Esophagus muscularis mucosa (tissue), 4 donors: ENCODE results near the gene ITFG2. TPM values are rescaled to one million over a fixed set of nuclear protein-coding genes. Genes with fewer than 3 reads are reported as not detected.
"Not testable (repeated sequence)": the region's sequence is repeated elsewhere in the genome, so short reads cannot be mapped to it uniquely, and the experiment has no call there.

Experiments
- DNase-seq: peaks from one replicate; pipeline ENCODE4 v3.0.0-alpha.2; 2017; ENCODE audit errors: extremely low spot score
- H3K27ac ChIP-seq, 4 donors: fragments of 200-600 bp; sonication (generic); replicated peaks in 1 of 4; 1 replicate in 3 of 4; 2 replicates in 1 of 4; pipeline ENCODE4 v1.5.1; 2016 to 2019; ENCODE audit warnings: mild to moderate bottlenecking in 1 of 4
- H3K27me3 ChIP-seq, 4 donors: fragments of 200-600 bp; sonication (generic); one replicate each; pipeline versions ENCODE4 v1.5.1 to v1.6.0; 2016 to 2019
- H3K36me3 ChIP-seq, 4 donors: fragments of 200-600 bp; sonication (generic); one replicate each; pipeline ENCODE4 v1.5.1; 2016 to 2019
- H3K4me1 ChIP-seq, 4 donors: fragments of 200-600 bp; sonication (generic); one replicate each; pipeline ENCODE4 v1.5.1; 2016 to 2019
- H3K4me3 ChIP-seq, 4 donors: fragments of 200-600 bp; sonication (generic); 1 replicate in 2 of 4; 2 replicates in 2 of 4; pipeline ENCODE4 v1.5.1; 2016 to 2019; ENCODE audit warnings: mild to moderate bottlenecking in 4 of 4, moderate library complexity in 1 of 4
- H3K9me3 ChIP-seq, 4 donors: fragments of 200-600 bp; sonication (generic); 1 replicate in 3 of 4; 2 replicates in 1 of 4; pipeline ENCODE4 v1.5.1; 2016 to 2019
- EP300 ChIP-seq: sonication (generic); formaldehyde crosslinking; IDR thresholded peaks from one replicate; pipeline ENCODE4 v1.6.1; 2017; ENCODE audit warnings: antibody characterized with exemption
- POLR2A ChIP-seq: fragments of 450-650 bp; IDR thresholded peaks from one replicate; pipeline ENCODE4 v1.6.1; 2017; ENCODE audit warnings: antibody characterized with exemption, moderate library complexity, mild to moderate bottlenecking, low read depth
- POLR2AphosphoS5 ChIP-seq, 2 donors: sonication (generic); formaldehyde crosslinking; IDR thresholded peaks; one replicate each; pipeline ENCODE4 v1.6.1; 2017; ENCODE audit warnings: antibody characterized with exemption in 2 of 2
- WGBS: methylation state at CpG from one replicate; pipeline ENCODE4 v1.1.5; 2018; 5-methylcytosine and 5-hydroxymethylcytosine counted together
- intact Hi-C: fragments of 100-400 bp; cut with DNase I; formaldehyde crosslinking; loops from one replicate; pipeline ENCODE4 v1.15.1; 2023
- total RNA-seq, 4 donors: library from RNA; depleted of rRNA; stranded (reverse); fragments of >200 nt; gene quantifications; one replicate each; pipeline versions ENCODE4 v1.1.0 to v1.2.1, GENCODE V29; 2016
- TF ChIP-seq, protein P1 (sequence below), 3 experiments: fragments of 200-600 bp in 2 of 3; fragments of 450-650 bp in 1 of 3; sonication (generic) in 2 of 3; IDR thresholded peaks; one replicate each; pipeline ENCODE4 v1.5.1; 2017 to 2019; ENCODE audit warnings: antibody characterized with exemption in 3 of 3, mild to moderate bottlenecking in 2 of 3, moderate library complexity in 1 of 3

Gene ITFG2
- total RNA-seq, 4 donors from 2014 or later = 13.6 to 26.2 (median 21.8) TPM

DNA sequence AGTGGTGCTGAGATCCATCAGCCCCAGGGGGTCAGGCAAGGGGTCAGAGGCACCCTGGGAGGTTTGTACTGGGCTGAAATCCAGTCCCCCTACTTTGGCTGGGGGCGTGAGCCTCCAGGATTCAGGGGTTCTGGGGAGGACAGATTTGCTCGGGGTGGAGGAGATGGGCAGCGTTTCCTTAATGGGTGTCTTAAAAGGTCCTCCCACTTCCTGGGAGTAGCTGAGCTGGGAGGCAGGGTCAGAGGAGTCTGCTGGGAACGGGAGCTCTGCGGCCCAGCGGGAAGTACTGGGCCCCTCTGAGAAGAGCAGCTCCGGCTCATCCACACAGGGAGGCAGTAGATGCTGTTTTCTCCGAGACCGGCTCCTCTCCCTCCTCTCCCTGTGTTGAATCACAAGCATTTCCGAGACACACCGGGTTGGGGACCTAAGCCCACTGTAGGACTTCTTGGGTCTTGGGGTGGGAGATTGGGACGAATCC, 46.5 kb downstream of the ITFG2 start:
- Histone ChIP-seq H3K36me3 (peaks cover 0 to 11% (median 9%) of the 10 kb centered on the region in 4 donors), H3K4me1 (peaks cover 0 to 2% (median 0%) of the 10 kb centered on the region in 4 donors), H3K4me3 (no peak overlapping the region), H3K9me3 (no peaks in the 10 kb centered on the region), H3K27ac (peak overlapping the region in 1 of 4 donors; percentile 42), H3K27me3 (no peaks in the 10 kb centered on the region)
- intact Hi-C loops = loop anchor here (10.0 kb wide), 1 partner anchor 86 kb away; no protein-coding TSS in a partner anchor
- no peak for DNase-seq
- TF ChIP-seq EP300 (no peak), POLR2AphosphoS5 (IDR thresholded peaks at IDR 0.05) (no peak), POLR2A (no peak)
- TF ChIP-seq, protein P1, sequence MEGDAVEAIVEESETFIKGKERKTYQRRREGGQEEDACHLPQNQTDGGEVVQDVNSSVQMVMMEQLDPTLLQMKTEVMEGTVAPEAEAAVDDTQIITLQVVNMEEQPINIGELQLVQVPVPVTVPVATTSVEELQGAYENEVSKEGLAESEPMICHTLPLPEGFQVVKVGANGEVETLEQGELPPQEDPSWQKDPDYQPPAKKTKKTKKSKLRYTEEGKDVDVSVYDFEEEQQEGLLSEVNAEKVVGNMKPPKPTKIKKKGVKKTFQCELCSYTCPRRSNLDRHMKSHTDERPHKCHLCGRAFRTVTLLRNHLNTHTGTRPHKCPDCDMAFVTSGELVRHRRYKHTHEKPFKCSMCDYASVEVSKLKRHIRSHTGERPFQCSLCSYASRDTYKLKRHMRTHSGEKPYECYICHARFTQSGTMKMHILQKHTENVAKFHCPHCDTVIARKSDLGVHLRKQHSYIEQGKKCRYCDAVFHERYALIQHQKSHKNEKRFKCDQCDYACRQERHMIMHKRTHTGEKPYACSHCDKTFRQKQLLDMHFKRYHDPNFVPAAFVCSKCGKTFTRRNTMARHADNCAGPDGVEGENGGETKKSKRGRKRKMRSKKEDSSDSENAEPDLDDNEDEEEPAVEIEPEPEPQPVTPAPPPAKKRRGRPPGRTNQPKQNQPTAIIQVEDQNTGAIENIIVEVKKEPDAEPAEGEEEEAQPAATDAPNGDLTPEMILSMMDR (IDR thresholded peaks at IDR 0.05) = no peak
- 72% methylated on average over 12 of the region's 12 CpGs for WGBS

DNA sequence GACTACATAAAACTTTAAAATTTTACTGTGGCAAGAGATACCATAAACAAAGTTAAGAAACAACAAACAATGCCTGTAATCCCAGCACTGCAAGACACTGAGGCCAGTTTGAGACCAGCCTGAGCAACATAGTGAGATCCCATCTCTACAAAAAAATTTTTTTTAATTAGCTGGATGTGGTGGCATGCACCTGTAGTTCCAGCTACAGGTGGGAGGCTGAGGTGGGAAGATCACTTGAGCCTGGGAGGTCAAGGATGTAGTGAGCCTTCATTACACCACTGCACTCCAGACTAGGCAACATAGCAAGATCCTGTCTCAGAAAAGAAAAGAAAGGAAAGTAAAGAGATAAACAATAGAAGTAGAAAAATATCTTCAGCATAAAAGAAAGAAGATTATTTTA, 47.7 kb downstream of the ITFG2 start:
- Histone ChIP-seq H3K4me3 (no peak overlapping the region), H3K27me3 (no peaks in the 10 kb centered on the region), H3K4me1 (no peaks in the 10 kb centered on the region), H3K9me3 (no peaks in the 10 kb centered on the region), H3K27ac (no peak overlapping the region), H3K36me3 (peaks cover 0 to 11% (median 9%) of the 10 kb centered on the region in 4 donors)
- intact Hi-C loops = no loop called here
- TF ChIP-seq POLR2A = no peak
- TF ChIP-seq POLR2AphosphoS5 (IDR thresholded peaks at IDR 0.05) = no peak
- TF ChIP-seq EP300 = no peak
- TF ChIP-seq, protein P1 (IDR thresholded peaks at IDR 0.05) = no peak
- no peak for DNase-seq

DNA sequence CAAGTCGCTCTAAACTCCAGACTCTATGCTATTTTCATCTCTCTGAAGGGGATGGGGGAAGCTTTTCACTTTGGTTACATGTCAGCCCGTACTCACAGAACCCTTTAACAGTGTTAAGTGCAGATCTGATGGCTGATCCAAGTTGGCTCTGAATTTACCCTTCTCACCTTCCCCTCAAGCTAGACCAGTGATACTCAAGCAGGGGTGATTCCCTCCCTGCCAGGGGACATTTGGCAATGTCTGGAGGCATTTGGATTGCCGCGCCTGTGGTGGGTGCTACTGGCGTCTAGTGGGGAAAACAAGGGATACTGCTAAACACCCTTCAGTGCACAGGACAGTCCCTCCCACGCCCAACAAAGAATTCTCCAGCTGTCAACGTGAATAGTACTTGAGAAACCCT, 50.4 kb downstream of the ITFG2 start:
- Histone ChIP-seq H3K27ac (no peak overlapping the region), H3K36me3 (peaks cover 0 to 7% (median 1%) of the 10 kb centered on the region in 4 donors), H3K27me3 (no peaks in the 10 kb centered on the region), H3K4me1 (no peaks in the 10 kb centered on the region), H3K4me3 (no peak overlapping the region), H3K9me3 (no peaks in the 10 kb centered on the region)
- 95% methylated on average over 7 of the region's 7 CpGs for WGBS
- no peak for DNase-seq
- intact Hi-C loops = no loop called here
- TF ChIP-seq, protein P1 (IDR thresholded peaks at IDR 0.05) = no peak
- TF ChIP-seq POLR2A = no peak
- TF ChIP-seq POLR2AphosphoS5 (IDR thresholded peaks at IDR 0.05) = no peak
- no peak for TF ChIP-seq EP300

GRCh38 chr12:2863402-2863801, 50.9 kb downstream of the ITFG2 start:
- H3K4me1 ChIP-seq, H3K36me3 ChIP-seq, intact Hi-C loops, H3K9me3 ChIP-seq, H3K27ac ChIP-seq, H3K27me3 ChIP-seq, H3K4me3 ChIP-seq, DNase-seq: not testable (repeated sequence)
- 96% methylated on average over 7 of the region's 7 CpGs for WGBS

DNA sequence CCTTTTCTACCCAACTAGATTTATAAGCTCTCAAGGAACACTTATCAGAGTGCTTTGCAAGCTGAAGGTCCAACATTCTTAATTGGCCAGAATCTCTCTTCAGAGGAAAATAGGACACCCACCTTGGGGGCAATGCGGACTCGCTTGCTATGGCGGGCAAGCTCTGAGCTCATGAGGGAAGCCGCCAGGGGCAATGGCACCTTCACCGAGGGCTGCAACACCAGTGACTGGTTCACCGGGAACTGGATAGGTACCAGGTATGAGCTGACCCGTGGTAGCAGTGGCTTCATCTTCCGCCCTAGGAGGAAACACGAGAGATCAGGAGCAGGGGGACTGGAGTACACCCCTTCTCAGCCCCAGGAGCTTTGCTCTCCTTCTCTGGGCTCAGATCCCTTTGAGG, 51.7 kb downstream of the ITFG2 start:
- no peaks in the 10 kb centered on the region for H3K27me3 ChIP-seq
- H3K27ac ChIP-seq = no peak overlapping the region
- intact Hi-C loops = no loop called here
- H3K4me1 ChIP-seq = no peaks in the 10 kb centered on the region
- TF ChIP-seq POLR2A (no peak), POLR2AphosphoS5 (IDR thresholded peaks at IDR 0.05) (no peak), EP300 (no peak)
- TF ChIP-seq, protein P1 (IDR thresholded peaks at IDR 0.05) = no peak
- DNase-seq = no peak
- no peaks in the 10 kb centered on the region for H3K36me3 ChIP-seq
- no peak overlapping the region for H3K4me3 ChIP-seq
- H3K9me3 ChIP-seq = no peaks in the 10 kb centered on the region
- whole genome bisulfite sequencing = 97% methylated on average over 8 of the region's 9 CpGs

- H3K9me3 ChIP-seq, H3K27ac ChIP-seq, H3K4me3 ChIP-seq, H3K36me3 ChIP-seq, intact Hi-C loops, DNase-seq, H3K27me3 ChIP-seq, H3K4me1 ChIP-seq: not testable (repeated sequence)
- WGBS = 81% methylated on average over 9 of the region's 9 CpGs
Measured at GRCh38 chr12:2868986-2869632, 56.6 kb downstream of the ITFG2 start.
